Neural cell (in vitro differentiated cells): ENCODE results near the gene CAPN8. TPM values are rescaled to one million over a fixed set of nuclear protein-coding genes. Genes with fewer than 3 reads are reported as not detected.

ENCODE experiments used
- H2AFZ ChIP-seq: fragments of 200-600, 300-800 bp; sonication (generic), shearing (Covaris generic); 2 replicates; pipeline ENCODE4 v1.6.0; 2014; ENCODE audit warnings: low read depth, mild to moderate bottlenecking, antibody characterized with exemption, low read length, moderate library complexity
- H3F3A ChIP-seq: fragments of 200-600 bp; shearing (Covaris generic); 2 replicates; pipeline ENCODE4 v1.6.1; 2016; ENCODE audit warnings: mild to moderate bottlenecking, moderate library complexity, mixed read lengths, antibody characterized with exemption, low read length; ENCODE audit not compliant: insufficient read depth, poor library complexity, severe bottlenecking
- H3K27ac ChIP-seq: fragments of 200-600, 300-800 bp; sonication (generic), shearing (Covaris generic); 2 replicates; pipeline ENCODE4 v1.5.1; 2014; ENCODE audit warnings: mild to moderate bottlenecking, low read length, moderate library complexity
- H3K27me3 ChIP-seq: fragments of 300-800, 200-600 bp; sonication (generic), shearing (Covaris generic); 2 replicates; pipeline ENCODE4 v1.6.0; 2014; ENCODE audit warnings: mild to moderate bottlenecking, low read depth, low read length, moderate library complexity; ENCODE audit not compliant: insufficient read depth
- H3K36me3 ChIP-seq: fragments of 300-800, 200-600 bp; sonication (generic), shearing (Covaris generic); 2 replicates; pipeline ENCODE4 v1.5.1; 2014; ENCODE audit warnings: mild to moderate bottlenecking, antibody characterized with exemption, low read length, moderate library complexity; ENCODE audit not compliant: insufficient read depth
- H3K4me2 ChIP-seq: fragments of 300-800, 200-600 bp; sonication (generic), shearing (Covaris generic); 2 replicates; pipeline ENCODE4 v1.6.0; 2014; ENCODE audit warnings: mild to moderate bottlenecking, low read length
- H3K4me3 ChIP-seq: fragments of 300-800, 200-600 bp; sonication (generic), shearing (Covaris generic); 2 replicates; pipeline ENCODE4 v1.5.1; 2014; ENCODE audit warnings: mild to moderate bottlenecking, low read length, moderate library complexity
- H3K79me2 ChIP-seq: fragments of 200-600 bp; shearing (Covaris generic); replicated peaks from 2 replicates; pipeline ENCODE4 v1.6.0; 2014; ENCODE audit warnings: mild to moderate bottlenecking, low read length, moderate library complexity; ENCODE audit not compliant: insufficient read depth
- H3K9ac ChIP-seq: fragments of 300-800, 200-600 bp; sonication (generic), shearing (Covaris generic); 2 replicates; pipeline ENCODE4 v1.6.1; 2016; ENCODE audit warnings: mild to moderate bottlenecking, low read length, mixed read lengths
- H3K9me2 ChIP-seq: fragments of 200-600 bp; shearing (Covaris generic); 2 replicates; pipeline ENCODE4 v1.6.1; 2016; ENCODE audit warnings: mild to moderate bottlenecking, low read length, mixed read lengths; ENCODE audit not compliant: insufficient read depth
- H3K9me3 ChIP-seq: fragments of 200-600, 300-800 bp; sonication (generic), shearing (Covaris generic); 2 replicates; pipeline ENCODE4 v1.6.1; 2016; ENCODE audit warnings: mild to moderate bottlenecking, mixed run types, low read length, moderate library complexity, mixed read lengths
- H4K20me1 ChIP-seq: fragments of 200-600 bp; shearing (Covaris generic); 2 replicates; pipeline ENCODE4 v1.6.1; 2016; ENCODE audit warnings: mild to moderate bottlenecking, mixed run types; ENCODE audit not compliant: insufficient read depth
- CTCF ChIP-seq: fragments of 450-650 bp; IDR thresholded peaks from 2 replicates; pipeline ENCODE4 v1.5.1; 2014; ENCODE audit warnings: antibody characterized with exemption, mild to moderate bottlenecking, moderate library complexity; ENCODE audit not compliant: poor library complexity, severe bottlenecking
- EP300 ChIP-seq: fragments of 450-650 bp; conservative IDR thresholded peaks from 2 replicates; pipeline ENCODE4 v1.6.1; 2014; ENCODE audit warnings: antibody characterized with exemption, mild to moderate bottlenecking, moderate library complexity; ENCODE audit not compliant: poor library complexity, severe bottlenecking
- EZH2 ChIP-seq: fragments of 200-600, 300-800 bp; shearing (Covaris generic), sonication (generic); IDR thresholded peaks from 2 replicates; pipeline ENCODE4 v1.6.1; 2014; ENCODE audit warnings: antibody characterized with exemption, low read length, borderline replicate concordance, mild to moderate bottlenecking; ENCODE audit not compliant: insufficient read depth, poor library complexity, severe bottlenecking
- MXI1 ChIP-seq: fragments of 450-650 bp; conservative IDR thresholded peaks from 2 replicates; pipeline ENCODE4 v1.6.1; 2014; ENCODE audit warnings: antibody characterized with exemption, mild to moderate bottlenecking; ENCODE audit not compliant: poor library complexity, severe bottlenecking
- POLR2AphosphoS5 ChIP-seq: IDR thresholded peaks from 2 replicates; pipeline ENCODE4 v1.6.1; 2012
- RAD21 ChIP-seq: fragments of 450-650 bp; conservative IDR thresholded peaks from 2 replicates; pipeline ENCODE4 v1.6.1; 2014; ENCODE audit warnings: antibody characterized with exemption, mild to moderate bottlenecking, moderate library complexity
- REST ChIP-seq: IDR thresholded peaks from 2 replicates; pipeline ENCODE4 v1.6.1; 2012; ENCODE audit warnings: borderline replicate concordance
- SMC3 ChIP-seq: fragments of 450-650 bp; conservative IDR thresholded peaks from 2 replicates; pipeline ENCODE4 v1.6.1; 2014; ENCODE audit warnings: antibody characterized with exemption, mild to moderate bottlenecking, moderate library complexity; ENCODE audit not compliant: poor library complexity
- TAF1 ChIP-seq: IDR thresholded peaks from 2 replicates; pipeline ENCODE4 v1.6.1; 2012; ENCODE audit warnings: low read depth
- polyA plus RNA-seq: library from polyadenylated mRNA; depleted of rRNA; stranded (reverse); fragments of >200 nt; gene quantifications from 2 replicates; pipeline ENCODE4 v1.2.3, GENCODE V29; 2014

Gene CAPN8
- polyA plus RNA-seq, 1 donor from 2014 or later = not detected

- Histone ChIP-seq H3K27me3 (no peaks in the 10 kb centered on the region), H4K20me1 (no peaks in the 10 kb centered on the region), H3K27ac (no peak overlapping the region), H3K4me3 (no peak overlapping the region), H3K36me3 (no peaks in the 10 kb centered on the region), H3K9ac (no peak overlapping the region), H3F3A (no peaks in the 10 kb centered on the region), H3K4me2 (no peak overlapping the region), H3K9me3 (no peaks in the 10 kb centered on the region), H3K79me2 (no peaks in the 10 kb centered on the region), H2AFZ (no peak overlapping the region), H3K9me2 (no peaks in the 10 kb centered on the region)
- TF ChIP-seq CTCF (no peak), REST (no peak), RAD21 (no peak), SMC3 (no peak), EP300 (no peak), EZH2 (no peak), TAF1 (no peak), MXI1 (no peak), POLR2AphosphoS5 (no peak)
Observed at GRCh38 chr1:223621312-223621734, 44.2 kb downstream of the CAPN8 start.

- H3K9me3 ChIP-seq = no peaks in the 10 kb centered on the region
- no peak overlapping the region for H2AFZ ChIP-seq
- no peaks in the 10 kb centered on the region for H4K20me1 ChIP-seq
- no peaks in the 10 kb centered on the region for H3F3A ChIP-seq
- no peak overlapping the region for H3K4me2 ChIP-seq
- H3K79me2 ChIP-seq = no peaks in the 10 kb centered on the region
- H3K9me2 ChIP-seq = no peaks in the 10 kb centered on the region
- H3K9ac ChIP-seq = no peak overlapping the region
- no peaks in the 10 kb centered on the region for H3K27me3 ChIP-seq
- no peak overlapping the region for H3K4me3 ChIP-seq
- no peaks in the 10 kb centered on the region for H3K36me3 ChIP-seq
- no peak for TF ChIP-seq POLR2AphosphoS5
- TF ChIP-seq EZH2 = no peak
- no peak for TF ChIP-seq TAF1
- no peak for TF ChIP-seq SMC3
- no peak for TF ChIP-seq CTCF
- no peak for TF ChIP-seq REST
- no peak for TF ChIP-seq MXI1
- TF ChIP-seq RAD21 = no peak
- no peak for TF ChIP-seq EP300
- H3K27ac ChIP-seq = no peak overlapping the region
Observed at GRCh38 chr1:223620297-223620897, 45.1 kb downstream of the CAPN8 start.
